Fibroblast of skin of right quadriceps (primary cell): ENCODE measurements around the gene PISD.
A peak's percentile ranks its signal among the peaks of the same experiment; 100 is the strongest.

Experiments
- DNase-seq: peaks from one replicate; pipeline ENCODE4 v3.0.0-alpha.2; 2013

PISD gene

GRCh38 chr22:31652088-31652487, 9.9 kb downstream of the PISD start:
- no peak for DNase-seq

DNA sequence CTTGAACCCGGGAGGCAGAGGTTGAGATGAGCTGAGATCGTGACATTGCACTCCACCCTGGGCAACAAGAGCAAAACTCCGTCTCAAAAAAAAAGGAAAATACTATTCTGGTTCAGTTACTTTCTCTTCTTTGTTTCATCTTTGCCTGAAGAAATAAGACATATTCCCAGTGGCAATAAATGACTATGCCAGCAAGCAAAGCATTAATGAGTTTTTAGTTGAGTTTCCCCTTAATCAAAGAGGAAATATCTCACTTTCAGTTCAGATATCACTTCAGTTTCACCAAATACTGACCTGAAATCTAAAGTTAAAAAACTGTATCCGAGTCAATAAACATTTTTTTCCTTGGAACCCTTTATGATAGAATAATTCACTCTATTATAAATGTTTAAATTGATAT, 10.4 kb downstream of the PISD start:
- no peak for DNase-seq

GRCh38 chr22:31650391-31650790, 11.6 kb downstream of the PISD start:
- peak; percentile 82 for DNase-seq

DNA sequence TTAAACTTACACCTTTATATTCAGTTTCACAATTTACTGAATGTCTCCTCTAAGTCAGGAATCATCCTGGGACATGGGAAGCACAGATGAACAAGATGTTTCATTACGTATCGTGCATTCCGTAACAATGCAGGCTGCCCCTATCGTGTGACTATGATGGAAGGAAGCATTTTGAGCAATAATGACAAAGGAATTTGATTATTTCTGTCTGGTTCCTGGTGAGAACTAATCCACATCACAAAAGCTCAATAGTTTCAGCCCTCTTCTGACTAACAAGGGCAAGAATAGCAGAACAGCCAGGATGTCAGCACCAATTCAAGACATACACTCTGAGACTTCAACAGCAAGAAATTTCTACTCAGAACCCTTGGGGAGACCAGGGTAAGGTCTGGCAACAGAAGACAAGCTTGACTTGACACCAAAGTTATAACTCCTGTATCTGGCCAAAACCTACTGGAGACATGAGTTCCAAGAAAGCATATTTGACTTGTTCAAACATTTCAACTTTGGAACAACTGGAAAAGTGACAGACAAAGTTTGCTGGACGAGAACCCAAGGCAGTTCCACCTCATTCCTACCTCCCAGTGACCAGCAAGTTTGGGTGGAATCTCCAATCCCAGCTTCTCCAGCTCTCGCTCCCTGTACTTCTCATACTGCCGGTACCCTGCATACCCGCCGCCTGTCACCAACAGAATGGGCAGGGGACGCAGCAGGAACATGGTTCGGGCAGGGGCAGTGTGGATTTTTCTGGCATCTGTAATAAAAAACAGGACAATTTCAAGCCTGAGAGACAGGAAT, 14.3 kb downstream of the PISD start:
- DNase-seq = peak; percentile 73

DNA sequence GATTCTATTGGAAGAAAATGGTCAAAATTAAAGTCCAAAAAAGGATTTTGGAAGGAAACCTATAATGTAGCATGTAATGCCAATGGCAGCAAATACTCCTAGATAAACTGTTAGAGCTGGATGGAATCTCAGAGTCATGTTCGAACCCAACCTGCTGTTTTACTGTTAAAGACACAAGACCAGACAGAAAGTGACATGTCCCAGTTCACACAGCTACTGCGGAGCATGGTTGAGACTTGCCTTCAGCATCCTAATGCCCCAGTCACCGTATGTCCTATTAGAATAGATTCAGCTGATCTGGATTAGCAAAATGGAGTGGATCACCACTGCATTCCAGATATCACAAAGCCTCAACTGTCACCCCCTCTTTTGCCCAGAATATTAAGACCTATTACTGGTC, 14.9 kb downstream of the PISD start:
- DNase-seq = no peak

GRCh38 chr22:31646186-31647019, 15.6 kb downstream of the PISD start:
- peak; percentile 94 for DNase-seq

DNA sequence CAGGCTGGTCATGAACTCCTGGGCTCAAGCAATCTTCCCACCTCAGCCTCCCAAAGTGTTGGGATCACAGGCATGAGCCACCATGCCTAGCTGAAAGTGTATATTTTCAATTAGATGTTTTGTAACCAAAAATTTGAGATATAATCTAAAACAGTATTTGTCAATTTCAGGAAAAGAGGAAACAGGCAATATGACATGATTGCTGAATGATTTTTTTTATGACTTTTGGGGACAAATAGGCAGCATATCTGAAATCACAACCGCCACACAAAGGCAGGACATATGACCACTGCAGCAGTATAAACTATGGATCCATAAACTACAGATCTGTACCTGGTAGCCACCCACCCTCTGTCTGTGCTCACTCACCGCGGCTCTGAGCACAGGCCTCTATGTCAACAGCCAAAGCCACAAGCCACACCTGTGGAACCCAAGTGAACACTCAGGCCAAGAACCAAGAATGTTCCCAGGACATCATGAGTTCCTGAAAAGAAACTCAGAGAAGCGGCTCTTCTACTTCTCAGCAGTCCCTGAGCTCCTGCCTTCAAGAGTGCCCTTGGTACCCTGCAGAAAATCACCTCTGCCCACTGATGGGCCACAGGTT, 22.5 kb downstream of the PISD start:
- no peak for DNase-seq

- no peak for DNase-seq
Observed at GRCh38 chr22:31637891-31638618, 24.0 kb downstream of the PISD start.

DNA sequence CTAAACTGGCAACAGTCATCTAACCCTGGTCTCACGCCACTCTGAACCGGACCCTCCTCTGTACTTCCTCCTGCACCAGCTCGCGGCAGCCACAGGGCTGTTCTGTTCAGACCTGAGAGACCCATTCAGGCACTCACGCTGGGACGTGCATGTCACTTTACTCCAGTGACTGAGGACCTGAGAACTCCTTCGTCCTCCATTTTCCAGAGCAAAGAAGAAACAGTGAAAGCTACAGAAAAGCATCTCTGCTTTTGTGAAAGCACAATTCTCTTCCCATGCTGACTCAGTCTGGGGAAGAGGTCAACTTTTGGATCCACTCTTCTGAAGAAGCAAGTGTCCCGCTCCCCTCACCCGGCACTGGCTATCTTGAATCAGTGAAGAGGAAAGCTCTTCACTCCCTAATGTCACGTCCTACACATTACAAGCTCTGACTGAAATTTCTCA, 24.5 kb downstream of the PISD start:
- no peak for DNase-seq

GRCh38 chr22:31635638-31636306, 26.2 kb downstream of the PISD start:
- DNase-seq = no peak

- no peak for DNase-seq
Observed at GRCh38 chr22:31631436-31631835, 30.6 kb downstream of the PISD start.

DNA sequence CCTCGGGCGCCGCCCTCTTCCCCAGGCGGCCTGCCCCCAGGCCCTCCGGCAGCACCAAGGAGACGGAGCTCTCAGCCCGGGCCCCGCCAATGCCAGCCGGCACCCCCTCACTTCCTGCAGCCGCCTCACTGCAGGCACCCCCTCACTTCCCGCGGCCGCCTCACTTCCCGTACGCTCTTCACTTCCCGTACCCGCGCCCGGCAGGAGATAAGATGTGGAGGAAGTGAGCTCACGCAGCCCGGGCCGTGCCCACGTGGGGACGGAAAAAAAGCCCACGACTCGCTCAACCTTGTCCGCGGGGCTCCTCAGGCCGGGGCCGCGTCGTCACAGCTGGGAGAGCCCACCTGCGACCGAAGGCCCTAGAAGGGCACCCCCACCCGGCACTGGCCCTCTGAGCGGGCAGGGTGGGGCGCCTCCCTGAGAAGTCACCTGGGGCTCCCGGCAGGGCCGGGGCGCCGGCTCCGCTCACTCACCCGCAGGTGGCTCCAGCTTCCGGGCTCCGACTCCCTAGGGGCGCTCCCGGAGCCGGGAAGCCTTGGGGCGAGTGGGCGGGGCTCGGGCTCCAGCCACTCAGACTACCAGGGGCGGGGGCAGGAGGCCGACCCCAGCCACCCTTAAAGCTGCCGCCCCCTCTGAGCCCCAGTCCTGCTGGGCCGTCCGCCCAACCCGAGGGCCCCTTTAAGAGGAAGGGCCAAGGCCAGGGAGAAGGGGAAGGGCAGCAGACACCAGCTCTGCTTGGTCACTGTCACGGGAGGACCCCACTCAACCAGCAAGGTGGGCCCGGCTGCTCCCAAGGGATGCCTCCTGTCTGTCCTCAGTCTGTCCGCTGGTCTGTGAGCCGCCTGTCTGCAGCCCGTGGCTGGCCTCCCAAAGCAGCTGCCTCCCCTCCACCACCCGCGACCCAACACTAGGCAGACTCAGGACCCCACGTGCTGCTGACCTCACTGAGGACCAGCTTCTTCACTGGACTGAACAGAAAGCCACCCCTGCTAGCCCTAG, 31.4 kb downstream of the PISD start:
- peak; percentile 75 for DNase-seq

DNA sequence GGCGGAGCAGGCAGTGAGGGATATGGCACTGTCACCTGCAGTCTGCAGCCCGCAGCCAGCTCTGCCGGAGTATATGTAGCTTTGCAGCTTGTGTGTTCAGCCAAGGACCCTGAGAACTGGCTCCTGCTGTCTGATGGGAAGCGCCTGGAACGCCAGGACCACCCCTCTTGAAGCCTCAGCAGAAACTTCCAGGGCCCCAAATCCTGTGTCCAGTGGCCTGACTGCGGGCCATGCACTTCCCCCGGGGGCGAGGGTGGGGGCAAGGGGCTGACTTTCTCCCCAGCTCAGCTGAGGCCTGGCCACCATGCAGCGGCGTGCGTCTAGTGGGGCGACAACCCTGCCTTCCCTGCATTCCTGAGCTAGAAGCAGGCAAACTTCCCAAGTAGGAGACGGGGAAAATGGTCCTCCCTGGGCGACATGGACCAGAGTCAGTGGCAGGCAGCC, 32.3 kb downstream of the PISD start:
- no peak for DNase-seq

GRCh38 chr22:31628969-31629708, 32.9 kb downstream of the PISD start:
- DNase-seq = no peak

DNA sequence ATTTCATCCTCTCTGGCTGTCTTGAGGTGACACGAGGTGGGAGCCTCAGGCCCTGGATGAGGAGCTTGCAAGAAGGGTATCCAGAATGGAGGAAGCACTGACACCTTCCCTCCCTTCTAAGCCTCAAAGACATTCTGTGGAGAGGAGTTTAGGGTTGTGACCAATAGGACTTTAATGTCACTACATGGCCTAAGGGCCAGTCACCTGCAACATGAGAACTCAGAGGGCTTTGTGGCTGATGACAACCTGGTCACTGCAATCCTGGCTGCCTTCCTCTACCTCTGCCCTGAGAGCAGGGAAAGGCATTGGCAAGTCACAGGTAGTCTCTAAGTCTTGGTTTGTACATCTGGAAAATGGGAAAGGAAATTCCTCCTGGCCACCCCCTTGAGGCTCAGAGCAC, 33.7 kb downstream of the PISD start:
- no peak for DNase-seq

DNA sequence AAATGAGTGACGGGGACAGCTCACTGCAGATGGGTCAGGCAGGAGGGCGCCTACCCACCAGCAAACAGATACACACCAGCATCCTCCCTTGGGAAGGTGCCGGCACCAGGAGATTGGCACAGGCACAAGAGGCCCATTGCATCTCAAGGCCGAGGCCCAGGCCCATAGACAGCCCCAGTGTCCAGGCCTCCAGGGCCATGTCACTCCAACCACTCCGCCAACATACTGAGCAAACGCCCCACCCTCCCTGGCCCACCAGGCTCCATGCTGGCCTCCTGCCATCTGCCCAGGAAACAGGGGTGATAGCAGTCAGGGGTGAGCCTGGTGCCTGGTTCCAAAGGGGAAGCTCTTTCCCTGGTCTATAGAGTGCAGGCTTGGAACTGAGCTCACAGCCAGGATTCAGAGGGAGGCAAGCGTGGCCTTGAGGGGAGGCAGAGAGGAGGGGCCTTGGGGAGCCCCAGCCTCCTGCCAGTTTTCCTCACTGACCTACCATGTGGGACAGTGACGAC, 34.7 kb downstream of the PISD start:
- no peak for DNase-seq

- DNase-seq = no peak
Observed at GRCh38 chr22:31626427-31627150, 35.4 kb downstream of the PISD start.

DNA sequence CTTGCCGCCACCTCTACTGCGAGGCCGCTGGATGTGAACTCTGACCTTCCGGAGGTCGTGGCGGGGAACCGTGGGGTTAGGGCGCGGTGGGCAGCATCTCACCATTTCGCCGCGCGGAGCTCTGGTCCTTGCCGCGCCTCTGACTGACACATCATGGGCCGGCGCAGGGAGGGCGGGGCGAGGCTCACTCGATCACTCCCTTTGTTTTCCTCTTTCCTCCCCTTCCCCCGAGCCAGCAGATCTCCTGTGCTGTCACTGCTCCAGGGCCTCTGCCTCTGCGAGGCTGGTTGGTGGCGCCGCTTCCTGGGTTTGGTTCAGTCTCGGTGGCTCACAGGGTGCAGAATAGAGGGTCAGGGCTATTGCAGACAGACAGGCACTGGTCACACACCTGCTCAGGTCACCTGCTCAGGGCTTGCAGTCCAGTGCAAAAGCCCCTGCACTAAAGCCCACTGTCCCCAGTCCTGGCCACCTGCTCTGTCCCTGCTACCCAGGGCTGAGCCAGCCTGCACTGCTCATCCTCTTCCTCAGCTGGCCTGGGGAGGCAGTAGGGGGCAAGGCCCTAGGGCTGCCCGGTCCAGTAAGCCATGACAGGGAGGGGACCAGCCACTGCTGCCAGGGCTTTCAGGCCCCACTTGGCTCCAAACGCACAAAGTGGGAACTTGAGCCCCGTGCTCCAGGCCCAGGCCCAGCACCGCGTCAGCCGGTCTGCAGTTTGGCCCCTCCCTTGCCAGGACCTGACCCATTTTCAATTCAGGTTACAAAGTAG, 36.2 kb downstream of the PISD start:
- peak; percentile 31 for DNase-seq

DNA sequence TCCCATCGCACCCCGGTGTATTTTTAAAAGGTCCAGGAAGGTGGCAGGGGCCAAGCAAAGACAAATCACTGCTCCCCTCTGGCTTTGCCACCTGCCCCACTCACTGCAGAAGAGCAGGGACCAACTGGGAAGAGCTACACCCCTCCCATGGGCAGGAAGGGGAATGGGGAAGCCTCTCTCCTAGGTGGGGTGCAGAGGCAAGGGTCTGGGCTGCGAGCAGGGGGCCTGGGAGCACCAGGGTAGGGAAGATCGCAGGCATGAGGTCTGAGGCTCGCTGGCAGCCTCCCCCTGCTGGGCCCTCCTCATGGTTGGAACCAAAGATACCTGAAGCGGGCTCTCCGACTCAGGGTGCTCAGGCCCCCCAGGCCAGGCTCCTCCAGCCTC, 36.8 kb downstream of the PISD start:
- DNase-seq = no peak
